ENCODE data around the gene KLHL12. TPM values are rescaled to one million over a fixed set of nuclear protein-coding genes. Genes with fewer than 3 reads are reported as not detected.

KLHL12 gene
- total and polyA plus RNA-seq, 4 donors, result 12.4 to 25.6 (median 22.5) TPM

- DNase-seq, result peak in 1 of 3 donors; percentile 16
- Histone ChIP-seq H3K9me3 (ENCODE audit: control insufficient read depth in 4 of 4, insufficient read depth in 3 of 4, low read length in 3 of 4) (no peaks in the 10 kb centered on the region), H3K27ac (ENCODE audit: low read depth in 1 of 2, low read length in 1 of 2) (peak overlapping the region; percentile 81 to 91), H3K36me3 (ENCODE audit: control insufficient read depth in 4 of 4, insufficient read depth in 4 of 4, low read length in 4 of 4) (peaks cover 0 to 14% (median 9%) of the 10 kb centered on the region in 4 donors), H3K27me3 (ENCODE audit: control insufficient read depth in 3 of 3, insufficient read depth in 3 of 3, low read length in 2 of 3) (no peaks in the 10 kb centered on the region), H3K9ac (ENCODE audit: insufficient read depth in 1 of 2, low read length in 2 of 2) (peak overlapping the region; percentile 74 to 77), H3K4me3 (peak overlapping the region; percentile 64), H3K4me1 (ENCODE audit: control insufficient read depth in 5 of 5, insufficient read depth in 5 of 5, low read length in 5 of 5) (peaks cover 0 to 31% (median 6%) of the 10 kb centered on the region in 5 donors)
- no peak for ATAC-seq (ENCODE audit: insufficient read depth, low FRiP score)
- no peak for TF ChIP-seq CTCF (IDR thresholded peaks at IDR 0.05; ENCODE audit: control extremely low read depth, extremely low read depth)
- WGBS, 2 donors, result 2 to 3% methylated on average over 10 of the region's 10 CpGs
Measured at GRCh38 chr1:202958544-202959275, 31.7 kb upstream of the KLHL12 start.

GRCh38 chr1:202957733-202958543, 30.9 kb upstream of the KLHL12 start, which contains the start of gene ADIPOR1:
ADIPOR1 (minus strand) TSS chr1:202958312; CDS start chr1:202951070, 7,242 bp downstream.
- H3K9ac ChIP-seq (ENCODE audit: insufficient read depth in 1 of 2, low read length in 2 of 2), result peak within 1 kb of the TSS; percentile 77 to 91
- H3K4me3 ChIP-seq, result peak within 1 kb of the TSS; percentile 82
- peak within 1 kb of the TSS; percentile 98 to 100 for H3K27ac ChIP-seq (ENCODE audit: low read depth in 1 of 2, low read length in 1 of 2)
- H3K9me3 ChIP-seq (ENCODE audit: control insufficient read depth in 4 of 4, insufficient read depth in 3 of 4, low read length in 3 of 4), result no peaks in the 10 kb centered on the region
- DNase-seq (peak; percentile 90 to 94 (median 92)), ATAC-seq (ENCODE audit: insufficient read depth, low FRiP score) (peak; percentile 99)
- H3K4me1 ChIP-seq (ENCODE audit: control insufficient read depth in 5 of 5, insufficient read depth in 5 of 5, low read length in 5 of 5), result peaks cover 0 to 36% (median 6%) of the 10 kb centered on the region in 5 donors
- TF ChIP-seq CTCF (IDR thresholded peaks at IDR 0.05; ENCODE audit: control extremely low read depth, extremely low read depth), result no peak
- H3K36me3 ChIP-seq (ENCODE audit: control insufficient read depth in 4 of 4, insufficient read depth in 4 of 4, low read length in 4 of 4), result peaks cover 0 to 11% (median 9%) of the 10 kb centered on the region in 4 donors
- WGBS, 2 donors, result 0% methylated on average over 64 to 86 of the region's 86 CpGs
- no peaks in the 10 kb centered on the region for H3K27me3 ChIP-seq (ENCODE audit: control insufficient read depth in 3 of 3, insufficient read depth in 3 of 3, low read length in 2 of 3)

GRCh38 chr1:202956969-202957368, 29.9 kb upstream of the KLHL12 start:
- Histone ChIP-seq H3K27ac (ENCODE audit: low read depth in 1 of 2, low read length in 1 of 2) (no peak overlapping the region), H3K27me3 (ENCODE audit: control insufficient read depth in 3 of 3, insufficient read depth in 3 of 3, low read length in 2 of 3) (no peaks in the 10 kb centered on the region), H3K9me3 (ENCODE audit: control insufficient read depth in 4 of 4, insufficient read depth in 3 of 4, low read length in 3 of 4) (no peaks in the 10 kb centered on the region), H3K4me3 (no peak overlapping the region), H3K36me3 (ENCODE audit: control insufficient read depth in 4 of 4, insufficient read depth in 4 of 4, low read length in 4 of 4) (peaks cover 0 to 5% (median 2%) of the 10 kb centered on the region in 4 donors), H3K4me1 (ENCODE audit: control insufficient read depth in 5 of 5, insufficient read depth in 5 of 5, low read length in 5 of 5) (peaks cover 0 to 36% (median 9%) of the 10 kb centered on the region in 5 donors), H3K9ac (ENCODE audit: insufficient read depth in 1 of 2, low read length in 2 of 2) (peak overlapping the region in 1 of 2 donors; percentile 91)
- no peak for DNase-seq
- TF ChIP-seq CTCF (IDR thresholded peaks at IDR 0.05; ENCODE audit: control extremely low read depth, extremely low read depth), result no peak
- no peak for ATAC-seq (ENCODE audit: insufficient read depth, low FRiP score)
- WGBS, 2 donors, result 56 to 59% methylated on average over 6 of the region's 6 CpGs
